ENCODE measurements around the gene RPS6KC1. TPM values are rescaled to one million over a fixed set of nuclear protein-coding genes. Genes with fewer than 3 reads are reported as not detected.

The RPS6KC1 gene
- polyA plus RNA-seq, 1 donor (not counting 4 experiments of a cell fraction or from before 2014, with no cell fraction given): 13.0 TPM

- no peaks in the 10 kb centered on the region for H3K9me3 ChIP-seq (ENCODE audit: control insufficient read depth, low read depth, low read length)
- no peak for DNase-seq (ENCODE audit: low read depth, low spot score)
- dilution Hi-C loops (cut with MboI; ENCODE audit: extremely low pct_ligation_motif_present, low sequenced_read_pairs): no loop called here
These were observed 269.3 kb downstream of the RPS6KC1 start for GRCh38 chr1:213320191-213320870.

More at GRCh38 chr1:213320191-213320870, 269.3 kb downstream of the RPS6KC1 start:
- Histone ChIP-seq H4K20me1 (ENCODE audit: control insufficient read depth, extremely low read depth, insufficient read depth, low read length) (no peaks in the 10 kb centered on the region), H3K79me2 (ENCODE audit: control insufficient read depth, insufficient read depth, low read length) (no peaks in the 10 kb centered on the region), H3K4me2 (ENCODE audit: control insufficient read depth, extremely low read depth, insufficient read depth, low read depth, low read length) (no peak overlapping the region), H3K27me3 (ENCODE audit: control insufficient read depth, extremely low read depth, insufficient read depth, low read length) (no peaks in the 10 kb centered on the region), H2AFZ (ENCODE audit: control insufficient read depth, low read length) (no peak overlapping the region), H3K4me1 (ENCODE audit: control insufficient read depth, extremely low read depth, insufficient read depth, low read length) (no peaks in the 10 kb centered on the region), H3K9me1 (ENCODE audit: control insufficient read depth, extremely low read depth, insufficient read depth, low read length) (no peaks in the 10 kb centered on the region), H3K36me3 (ENCODE audit: control insufficient read depth in 2 of 2, extremely low read depth in 1 of 2, insufficient read depth in 2 of 2, low read length in 2 of 2) (no peaks in the 10 kb centered on the region), H3K9ac (ENCODE audit: control insufficient read depth, extremely low read depth, insufficient read depth, low read length) (no peak overlapping the region), H3K4me3 (ENCODE audit: control insufficient read depth in 2 of 3, extremely low read depth in 1 of 3, insufficient read depth in 2 of 3, low read depth in 1 of 3, low read length in 3 of 3) (no peak overlapping the region), H3K27ac (ENCODE audit: control insufficient read depth, insufficient read depth, low read length) (no peak overlapping the region)
- TF ChIP-seq CTCF (optimal IDR thresholded peaks at IDR 0.05 in 1 of 3, IDR thresholded peaks at IDR 0.05 in 1 of 3, conservative IDR thresholded peaks at IDR 0.05 in 1 of 3; ENCODE audit: extremely low read depth in 1 of 3, insufficient read depth in 2 of 3, low read length in 3 of 3) (no peak), EZH2 (IDR thresholded peaks at IDR 0.05; ENCODE audit: low read length) (no peak)
- FAIRE-seq: no peak

Other genes with a start within 250 kb of the RPS6KC1 start
- gene SPATA45, start 203.6 kb upstream of the RPS6KC1 start, polyA plus RNA-seq: not detected in 3 replicates
- 3.3 to 6.4 TPM (median 4.0 TPM) in 3 replicates for gene FLVCR1, start 193.0 kb upstream of the RPS6KC1 start, polyA plus RNA-seq
- 0.03 to 0.04 TPM in 2 of 3 replicates, not detected in the other for gene VASH2, start 100.7 kb upstream of the RPS6KC1 start, polyA plus RNA-seq
- gene ANGEL2, start 35.4 kb upstream of the RPS6KC1 start, polyA plus RNA-seq: 17.2 to 25.6 TPM (median 18.4 TPM) in 3 replicates

All from keratinocyte (primary cell).